ENCODE data around the gene HDAC9. TPM values are rescaled to one million over a fixed set of nuclear protein-coding genes. Genes with fewer than 3 reads are reported as not detected.
"Not testable (repeated sequence)": the region's sequence is repeated elsewhere in the genome, so short reads cannot be mapped to it uniquely, and the experiment has no call there.

Gene HDAC9
- total RNA-seq, 1 experiment from 2014 or later = 14.7 TPM

DNA sequence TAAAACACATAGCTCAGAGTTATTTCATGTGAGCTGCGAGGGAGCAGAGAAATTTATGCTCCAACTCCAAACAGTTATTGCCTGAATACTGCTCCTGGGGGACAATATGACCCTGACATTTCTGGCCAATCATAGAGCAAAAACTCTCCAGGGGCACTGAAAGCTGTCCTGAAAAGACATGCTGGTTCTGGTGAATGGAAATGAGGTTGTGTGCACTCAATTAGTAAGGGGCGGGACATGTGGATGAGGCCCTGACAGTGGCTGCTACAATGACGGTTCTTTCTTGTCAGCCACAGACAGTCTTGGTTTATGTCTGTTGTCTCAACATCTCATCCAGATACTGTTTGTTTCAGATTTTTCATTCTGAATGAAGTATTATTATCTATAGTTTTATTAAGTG is 470.1 kb downstream of the HDAC9 start:
- H3K4me1 ChIP-seq (replicated peaks; ENCODE audit: insufficient read depth) = no peaks in the 10 kb centered on the region
- no peaks in the 10 kb centered on the region for H3K79me2 ChIP-seq (ENCODE audit: low read depth)
- no peaks in the 10 kb centered on the region for H3K9me2 ChIP-seq (ENCODE audit: insufficient read depth)
- no peak overlapping the region for H3K4me3 ChIP-seq
- no peak for TF ChIP-seq EZH2 (IDR thresholded peaks at IDR 0.05; ENCODE audit: low read depth)
- TF ChIP-seq, protein P1, sequence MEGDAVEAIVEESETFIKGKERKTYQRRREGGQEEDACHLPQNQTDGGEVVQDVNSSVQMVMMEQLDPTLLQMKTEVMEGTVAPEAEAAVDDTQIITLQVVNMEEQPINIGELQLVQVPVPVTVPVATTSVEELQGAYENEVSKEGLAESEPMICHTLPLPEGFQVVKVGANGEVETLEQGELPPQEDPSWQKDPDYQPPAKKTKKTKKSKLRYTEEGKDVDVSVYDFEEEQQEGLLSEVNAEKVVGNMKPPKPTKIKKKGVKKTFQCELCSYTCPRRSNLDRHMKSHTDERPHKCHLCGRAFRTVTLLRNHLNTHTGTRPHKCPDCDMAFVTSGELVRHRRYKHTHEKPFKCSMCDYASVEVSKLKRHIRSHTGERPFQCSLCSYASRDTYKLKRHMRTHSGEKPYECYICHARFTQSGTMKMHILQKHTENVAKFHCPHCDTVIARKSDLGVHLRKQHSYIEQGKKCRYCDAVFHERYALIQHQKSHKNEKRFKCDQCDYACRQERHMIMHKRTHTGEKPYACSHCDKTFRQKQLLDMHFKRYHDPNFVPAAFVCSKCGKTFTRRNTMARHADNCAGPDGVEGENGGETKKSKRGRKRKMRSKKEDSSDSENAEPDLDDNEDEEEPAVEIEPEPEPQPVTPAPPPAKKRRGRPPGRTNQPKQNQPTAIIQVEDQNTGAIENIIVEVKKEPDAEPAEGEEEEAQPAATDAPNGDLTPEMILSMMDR (conservative IDR thresholded peaks at IDR 0.05) = no peak
- DNase-seq = no peak
- H3K4me2 ChIP-seq = no peak overlapping the region
- no peaks in the 10 kb centered on the region for H3K27me3 ChIP-seq (ENCODE audit: insufficient read depth, low read depth)
- no TSS peak for BruUV-seq (replicated peaks)
- intact Hi-C loops (cut with micrococcal nuclease; ENCODE audit: unreplicated experiment) = no loop called here
- no peak overlapping the region for H3K27ac ChIP-seq
- CTCF ChIA-PET = no interaction called here
- no peaks in the 10 kb centered on the region for H3F3A ChIP-seq (ENCODE audit: insufficient read depth, low read depth)
- H2AFZ ChIP-seq = no peak overlapping the region
- POLR2A ChIA-PET (ENCODE audit: unreplicated experiment) = no interaction called here
- H3K9me3 ChIP-seq (ENCODE audit: insufficient read depth, low read depth) = no peaks in the 10 kb centered on the region
- no peaks in the 10 kb centered on the region for H3K36me3 ChIP-seq (ENCODE audit: low read depth)
- H4K20me1 ChIP-seq (ENCODE audit: insufficient read depth) = no peaks in the 10 kb centered on the region

DNA sequence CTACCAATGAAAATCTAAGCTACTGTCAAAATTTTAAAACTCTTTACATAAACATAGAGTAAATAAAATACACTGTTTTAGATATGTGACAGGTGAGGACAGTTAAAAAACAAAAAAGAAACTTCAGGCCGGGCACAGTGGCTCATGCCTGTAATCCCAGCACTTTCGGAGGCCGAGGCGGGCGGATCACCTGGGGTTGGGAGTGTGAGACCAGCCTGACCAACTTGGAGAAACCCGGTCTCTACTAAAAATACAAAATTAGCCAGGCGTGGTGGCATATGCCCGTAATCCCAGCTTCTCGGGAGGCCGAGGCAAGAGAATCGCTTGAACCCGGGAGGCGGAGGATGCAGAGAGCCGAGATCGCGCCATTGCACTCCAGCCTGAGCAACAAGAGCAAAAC is 472.2 kb downstream of the HDAC9 start:
- DNase-seq; H3F3A ChIP-seq (ENCODE audit: insufficient read depth, low read depth); H3K4me3 ChIP-seq; H3K9me2 ChIP-seq (ENCODE audit: insufficient read depth); H3K27ac ChIP-seq; H4K20me1 ChIP-seq (ENCODE audit: insufficient read depth); H2AFZ ChIP-seq; POLR2A ChIA-PET (ENCODE audit: unreplicated experiment); H3K27me3 ChIP-seq (ENCODE audit: insufficient read depth, low read depth); H3K4me1 ChIP-seq (replicated peaks; ENCODE audit: insufficient read depth); intact Hi-C loops (cut with micrococcal nuclease; ENCODE audit: unreplicated experiment); H3K4me2 ChIP-seq; BruUV-seq (replicated peaks); H3K9me3 ChIP-seq (ENCODE audit: insufficient read depth, low read depth); H3K79me2 ChIP-seq (ENCODE audit: low read depth); H3K36me3 ChIP-seq (ENCODE audit: low read depth); CTCF ChIA-PET: not testable (repeated sequence)

DNA sequence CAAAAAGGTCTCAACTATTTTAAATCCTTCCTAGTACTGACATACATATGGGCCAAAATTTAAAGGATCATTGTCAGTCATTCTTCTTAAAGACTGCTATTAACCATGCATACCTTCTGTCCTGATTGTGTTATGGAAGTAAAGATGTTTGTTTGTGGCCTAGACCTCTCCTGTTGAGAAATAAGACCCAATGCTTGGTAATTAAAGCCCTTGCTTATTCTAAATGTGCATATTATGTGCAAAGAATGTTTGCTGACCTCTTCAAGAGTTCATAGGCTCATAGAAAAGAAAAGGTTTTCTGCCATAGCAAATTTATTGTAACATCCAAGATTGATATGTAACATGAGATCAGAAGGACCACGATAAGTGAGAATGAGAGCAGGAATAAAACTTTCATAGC is 476.3 kb downstream of the HDAC9 start:
- no peak for TF ChIP-seq EZH2 (IDR thresholded peaks at IDR 0.05; ENCODE audit: low read depth)
- TF ChIP-seq, protein P1 (conservative IDR thresholded peaks at IDR 0.05) = no peak
- Histone ChIP-seq H4K20me1 (ENCODE audit: insufficient read depth) (no peaks in the 10 kb centered on the region), H2AFZ (no peak overlapping the region), H3K9me2 (ENCODE audit: insufficient read depth) (no peaks in the 10 kb centered on the region), H3K27ac (no peak overlapping the region), H3K4me3 (no peak overlapping the region), H3K27me3 (ENCODE audit: insufficient read depth, low read depth) (no peaks in the 10 kb centered on the region), H3K4me2 (no peak overlapping the region), H3K4me1 (replicated peaks; ENCODE audit: insufficient read depth) (peaks cover 13% of the 10 kb centered on the region), H3F3A (ENCODE audit: insufficient read depth, low read depth) (no peaks in the 10 kb centered on the region; the same call in 1 of the 2 replicates), H3K79me2 (ENCODE audit: low read depth) (no peaks in the 10 kb centered on the region), H3K9me3 (ENCODE audit: insufficient read depth, low read depth) (0 out of 2 replicates have a peak, but pooled peaks cover 4% of the 10 kb centered on the region), H3K36me3 (ENCODE audit: low read depth) (no peaks in the 10 kb centered on the region)
- CTCF ChIA-PET = no interaction called here
- POLR2A ChIA-PET (ENCODE audit: unreplicated experiment) = no interaction called here
- no peak for DNase-seq
- intact Hi-C loops (cut with micrococcal nuclease; ENCODE audit: unreplicated experiment) = no loop called here
- no TSS peak for BruUV-seq (replicated peaks)

DNA sequence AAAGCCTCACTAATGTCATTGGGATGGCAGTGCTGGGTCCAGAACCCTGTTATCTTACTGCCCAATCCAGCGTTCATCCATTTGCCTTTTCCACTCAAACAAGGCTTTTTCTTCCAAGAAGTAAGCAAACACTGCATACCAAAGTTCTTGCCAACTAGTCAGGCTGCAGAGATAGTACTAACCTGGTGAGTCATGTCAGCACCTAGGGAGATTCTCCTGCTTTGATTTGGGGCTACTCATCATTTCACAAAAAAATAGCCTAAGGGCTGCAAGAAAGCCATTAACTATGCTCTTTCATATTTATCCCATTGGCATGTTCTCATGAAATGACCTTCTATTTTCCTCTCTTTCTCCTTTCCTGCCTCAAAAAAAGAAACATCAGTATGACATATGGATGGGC is 479.3 kb downstream of the HDAC9 start:
- H3K4me1 ChIP-seq (replicated peaks; ENCODE audit: insufficient read depth) = peaks cover 37% of the 10 kb centered on the region
- intact Hi-C loops (cut with micrococcal nuclease; ENCODE audit: unreplicated experiment) = loop anchor here (5.0 kb wide), 1 partner anchor 223 kb away; no protein-coding TSS in a partner anchor
- H3K27ac ChIP-seq = no peak overlapping the region

More for the DNA sequence above, 479.3 kb downstream of the HDAC9 start:
- H3K79me2 ChIP-seq (ENCODE audit: low read depth) = no peaks in the 10 kb centered on the region
- BruUV-seq (replicated peaks) = no TSS peak
- no peak overlapping the region for H2AFZ ChIP-seq
- no peak overlapping the region for H3K4me2 ChIP-seq
- H3K9me3 ChIP-seq (ENCODE audit: insufficient read depth, low read depth) = 0 out of 2 replicates have a peak, but pooled peaks cover 7% of the 10 kb centered on the region
- no peak overlapping the region for H3K4me3 ChIP-seq
- H3K27me3 ChIP-seq (ENCODE audit: insufficient read depth, low read depth) = no peaks in the 10 kb centered on the region
- peak in 1 of 2 experiments; percentile 22 for DNase-seq
- ChIA-PET POLR2A (ENCODE audit: unreplicated experiment) (interaction anchor here (0.6 kb wide), 1 partner anchor 8 kb away, joined by 5 read pairs; no protein-coding TSS in a partner anchor), CTCF (no interaction called here)
- TF ChIP-seq, protein P1 (conservative IDR thresholded peaks at IDR 0.05) = no peak
- TF ChIP-seq EZH2 (IDR thresholded peaks at IDR 0.05; ENCODE audit: low read depth) = no peak
- H3K36me3 ChIP-seq (ENCODE audit: low read depth) = no peaks in the 10 kb centered on the region
- H3F3A ChIP-seq (ENCODE audit: insufficient read depth, low read depth) = peaks cover 8% of the 10 kb centered on the region; the same call in 1 of the 2 replicates
- H4K20me1 ChIP-seq (ENCODE audit: insufficient read depth) = no peaks in the 10 kb centered on the region
- no peaks in the 10 kb centered on the region for H3K9me2 ChIP-seq (ENCODE audit: insufficient read depth)

Measured in PC-9 (cell line).